Heart right ventricle (tissue), 16 donors: ENCODE data around the gene SNX8. TPM values are rescaled to one million over a fixed set of nuclear protein-coding genes. Genes with fewer than 3 reads are reported as not detected.

ENCODE experiments used
- ATAC-seq, 8 donors: fragments of 200-7000 bp; cut with Tn5 transposase; one replicate each; pipeline ENCODE4 v1.9.1; 2020; ENCODE audit warnings: mild to moderate bottlenecking in 8 of 8, moderate library complexity in 8 of 8, moderate number of reproducible peaks in 1 of 8
- DNase-seq, 2 donors: peaks; one replicate each; pipeline ENCODE4 v3.0.0-alpha.2; 2020
- H3K27ac ChIP-seq, 10 donors: fragments of 200-600 bp; sonication (generic) in 2 of 10; one replicate each; pipeline versions ENCODE4 v1.5.0 to v1.8.0; 2020 to 2022; ENCODE audit warnings: mild to moderate bottlenecking in 3 of 10
- H3K27me3 ChIP-seq, 7 donors: fragments of 200-600 bp; one replicate each; pipeline ENCODE4 v1.8.0; 2021 to 2022; ENCODE audit warnings: mild to moderate bottlenecking in 2 of 7
- H3K36me3 ChIP-seq, 9 donors: fragments of 200-600 bp; sonication (generic) in 1 of 9; one replicate each; pipeline versions ENCODE4 v1.5.0 to v1.8.0; 2020 to 2022; ENCODE audit warnings: mild to moderate bottlenecking in 2 of 9
- H3K4me1 ChIP-seq, 9 donors: fragments of 200-600 bp; sonication (generic) in 1 of 9; one replicate each; pipeline versions ENCODE4 v1.5.0 to v1.8.0; 2020 to 2022; ENCODE audit warnings: mild to moderate bottlenecking in 4 of 9
- H3K4me3 ChIP-seq, 10 donors: fragments of 200-600 bp; sonication (generic) in 2 of 10; one replicate each; pipeline versions ENCODE4 v1.5.0 to v1.8.0; 2020 to 2022; ENCODE audit warnings: mild to moderate bottlenecking in 7 of 10, moderate library complexity in 2 of 10
- H3K9me3 ChIP-seq, 11 donors: fragments of 200-600 bp in 10 of 11; sonication (generic) in 2 of 11; one replicate each; pipeline versions ENCODE4 v1.5.0 to v1.8.0; 2013 to 2022; ENCODE audit warnings: mild to moderate bottlenecking in 2 of 11, control low read depth in 1 of 11, moderate library complexity in 1 of 11
- CTCF ChIP-seq, 9 donors: fragments of 200-600 bp; sonication (generic) in 2 of 9; IDR thresholded peaks; one replicate each; pipeline versions ENCODE4 v1.5.0 to v1.8.0; 2021 to 2022; ENCODE audit warnings: antibody characterized with exemption in 9 of 9, mild to moderate bottlenecking in 5 of 9, moderate library complexity in 1 of 9
- WGBS, 2 donors: extraction: QIAGEN DNeasy Blood & Tissue Kit; methylation state at CpG; one replicate each; pipeline ENCODE4 v1.1.7; 2013; ENCODE audit warnings: inconsistent platforms in 1 of 2; 5-methylcytosine and 5-hydroxymethylcytosine counted together
- intact Hi-C, 10 donors: fragments of 100-400 bp; cut with DNase I; formaldehyde crosslinking; loops; one replicate each; pipeline versions ENCODE4 v1.11.1 to v1.14.2; 2022
- polyA plus RNA-seq, 2 donors: library from polyadenylated mRNA; stranded (reverse); fragments of 200-250 nt; gene quantifications; one replicate each; pipeline ENCODE4 v1.2.3, GENCODE V29; 2013
- total RNA-seq, 10 donors: library from RNA; stranded (reverse); fragmentation: NEBNext Ultra II Directional in 3 of 10; extraction: Animal tissue kit (Norgen Biotek cat#: 25700) in 3 of 10; gene quantifications; one replicate each; pipeline versions ENCODE4 v1.2.1 to v1.2.4, GENCODE V29; 2021 to 2023
- donor health status: Arrhythmogenic right ventricular cardiomyopathy.
- donor health status: ischemic (EF 13 %, LVEDD 7.1; RV severe dilation, severe dysfunction).
- donor health status: healthy with polysubstance abuse.
- donor health status: DM: no; HTN: yes; CAD: no.
- donor health status: DM: no; HTN: no; CAD: no.
- donor health status: ischemic (EF 25% LVEDD 6.9; RV normal size, moderate dysfunction).
- donor health status: ischemic (EF 25% LVEDD 5.7; RV mildly dilated, moderate dysfunction).
- donor health status: healthy.
- donor health status: DM: yes; HTN: yes; CAD: no.
- donor health status: Ischemic cardiomyopathy.
- donor health status: ischemic (EF 35%, LVEDD 5.7; RV mildly dilated, moderate dysfunction).
- donor health status: nonischemic (EF 11% LVEDD 7.7; RV severe dilation, severe dysfunction).
- donor health status: DM: yes; HTN: yes; CAD: no.
- donor health status: PGD.
- donor health status: ischemic (EF 29% LVEDD 5.4; RV normal size, mild dysfunction).
- donor health status: nonischemic (EF 23%, LVEDD 6.1; RV moderate dilation, normal function).

SNX8 gene
- total and polyA plus RNA-seq, 12 donors: 14.7 to 31.8 (median 20.4) TPM

- Histone ChIP-seq H3K36me3 (peaks cover 0 to 65% (median 7%) of the 10 kb centered on the region in 9 donors), H3K9me3 (no peaks in the 10 kb centered on the region), H3K4me1 (peaks cover 8 to 43% (median 27%) of the 10 kb centered on the region in 9 donors), H3K27me3 (no peaks in the 10 kb centered on the region), H3K4me3 (peak within 1 kb of the TSS; percentile 75 to 100 (median 93)), H3K27ac (peak within 1 kb of the TSS in 9 of 10 donors; percentile 30 to 88 (median 81))
- intact Hi-C loops: loop anchor here in 1 of 10 donors (5.0 kb wide), 1 partner anchor 119 kb away; the partner anchor contains the start of gene EIF3B
- whole genome bisulfite sequencing, 2 donors: 0 to 1% methylated on average over 43 to 63 of the region's 63 CpGs
- ATAC-seq: peak; percentile 89 to 96 (median 94)
- DNase-seq: peak; percentile 91 to 94
- TF ChIP-seq CTCF (IDR thresholded peaks at IDR 0.05): no peak
Observed at GRCh38 chr7:2232766-2233520, 81.3 kb downstream of the SNX8 start, which contains the start of gene MAD1L1. Gene MAD1L1 (minus strand): TSS chr7:2232945. CDS start chr7:2230133, 2,812 bp downstream.

GRCh38 chr7:2231992-2232765, 82.1 kb downstream of the SNX8 start:
- DNase-seq (no peak), ATAC-seq (peak in 7 of 8 donors; percentile 2 to 69 (median 19))
- 2% methylated on average over 46 of the region's 46 CpGs for WGBS, 2 donors
- Histone ChIP-seq H3K27me3 (no peaks in the 10 kb centered on the region), H3K27ac (peak overlapping the region in 9 of 10 donors; percentile 30 to 88 (median 81)), H3K4me3 (peak overlapping the region; percentile 75 to 100 (median 93)), H3K36me3 (peaks cover 0 to 65% (median 5%) of the 10 kb centered on the region in 9 donors), H3K9me3 (no peaks in the 10 kb centered on the region), H3K4me1 (peaks cover 8 to 36% (median 27%) of the 10 kb centered on the region in 9 donors)
- intact Hi-C loops: loop anchor here in 1 of 10 donors (5.0 kb wide), 1 partner anchor 120 kb away; the partner anchor contains the start of gene EIF3B
- no peak for TF ChIP-seq CTCF (IDR thresholded peaks at IDR 0.05)

- intact Hi-C loops: loop anchor here in 1 of 10 donors (5.0 kb wide), 1 partner anchor 121 kb away; the partner anchor contains the start of gene EIF3B
- DNase-seq (no peak), ATAC-seq (no peak)
- Histone ChIP-seq H3K9me3 (no peaks in the 10 kb centered on the region), H3K4me3 (peak overlapping the region in 2 of 10 donors; percentile 89 to 100), H3K36me3 (peaks cover 0 to 66% (median 0%) of the 10 kb centered on the region in 9 donors), H3K27me3 (no peaks in the 10 kb centered on the region), H3K4me1 (peaks cover 8 to 33% (median 27%) of the 10 kb centered on the region in 9 donors), H3K27ac (no peak overlapping the region)
- no peak for TF ChIP-seq CTCF (IDR thresholded peaks at IDR 0.05)
- 91 to 94% methylated on average over 9 of the region's 9 CpGs for WGBS, 2 donors
Observed at GRCh38 chr7:2230882-2231281, 83.4 kb downstream of the SNX8 start.

GRCh38 chr7:2230226-2230625, 84.0 kb downstream of the SNX8 start:
- no peak for ATAC-seq
- Histone ChIP-seq H3K9me3 (no peaks in the 10 kb centered on the region), H3K27me3 (no peaks in the 10 kb centered on the region), H3K36me3 (peaks cover 0 to 66% (median 4%) of the 10 kb centered on the region in 9 donors), H3K4me3 (no peak overlapping the region), H3K4me1 (peaks cover 8 to 30% (median 27%) of the 10 kb centered on the region in 9 donors), H3K27ac (no peak overlapping the region)
- TF ChIP-seq CTCF (IDR thresholded peaks at IDR 0.05): no peak
- no peak for DNase-seq
- intact Hi-C loops: loop anchor here in 1 of 10 donors (5.0 kb wide), 1 partner anchor 122 kb away; the partner anchor contains the start of gene EIF3B
- WGBS, 2 donors: 93 to 96% methylated on average over 8 of the region's 8 CpGs
